Stimulated activated CD4-positive, alpha-beta T cell treated with anti-CD3 and anti-CD28 coated beads, Interleukin-1b, Interleukin-23, amount 100 ng/mL, for 4 hours (primary cell): ENCODE measurements around the gene NUF2.
"Not testable (repeated sequence)": the region's sequence is repeated elsewhere in the genome, so short reads cannot be mapped to it uniquely, and the experiment has no call there.

Experiments
- DNase-seq, 2 donors: peaks; one replicate each; pipeline ENCODE4 v3.0.0-alpha.2; 2020; ENCODE audit warnings: low read depth in 2 of 2

Gene NUF2

GRCh38 chr1:163335216-163335615 lies 13.5 kb downstream of the NUF2 start:
- DNase-seq = no peak

GRCh38 chr1:163337631-163338030 lies 15.9 kb downstream of the NUF2 start:
- DNase-seq = no peak

GRCh38 chr1:163346326-163346870 lies 24.6 kb downstream of the NUF2 start:
- DNase-seq = no peak

DNA sequence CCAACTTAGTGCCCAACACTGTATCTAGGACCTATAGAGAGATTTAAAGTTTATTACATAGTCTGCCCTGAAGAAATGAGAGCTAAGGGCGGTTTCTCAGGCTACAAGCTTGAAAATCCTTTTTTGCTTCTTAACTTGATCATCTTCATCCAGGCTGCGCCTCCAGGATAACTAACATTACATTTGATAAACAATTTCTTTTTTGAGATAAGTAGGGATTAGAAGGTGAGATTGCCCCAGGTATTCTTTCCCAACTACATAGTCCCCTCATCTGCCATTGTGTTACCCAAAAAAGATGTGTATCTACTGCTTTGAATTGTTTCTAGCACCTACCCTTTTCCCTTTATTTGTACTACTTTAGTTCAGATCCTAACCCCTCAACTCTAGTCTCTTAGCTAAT lies 25.4 kb downstream of the NUF2 start:
- DNase-seq = no peak

GRCh38 chr1:163351912-163352311 lies 30.2 kb downstream of the NUF2 start:
- no peak for DNase-seq

DNA sequence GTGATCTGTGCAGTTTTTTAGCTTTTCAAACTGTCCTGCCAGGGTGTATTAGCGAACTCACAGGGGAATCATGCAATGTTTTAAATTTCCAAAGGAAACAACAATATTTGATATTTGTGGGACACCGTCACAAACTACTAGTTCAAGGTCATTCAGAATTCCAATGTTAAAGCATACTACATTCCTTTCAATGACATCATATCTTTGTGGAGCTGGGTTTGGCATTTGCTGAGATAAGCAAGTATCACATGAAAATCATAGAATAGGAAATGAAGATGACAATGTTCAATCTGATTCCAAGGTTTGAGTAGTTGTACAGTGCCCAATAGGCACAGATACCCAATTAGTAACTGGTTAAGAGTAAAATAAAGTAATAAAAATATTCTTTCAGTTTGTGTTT lies 35.6 kb downstream of the NUF2 start:
- no peak for DNase-seq

- not testable (repeated sequence) for DNase-seq
These were observed 36.4 kb downstream of the NUF2 start for GRCh38 chr1:163358172-163358571.

- DNase-seq = no peak
These were observed 39.6 kb downstream of the NUF2 start for GRCh38 chr1:163361123-163361934.

- DNase-seq = no peak
These were observed 43.4 kb downstream of the NUF2 start for GRCh38 chr1:163365186-163365585.

DNA sequence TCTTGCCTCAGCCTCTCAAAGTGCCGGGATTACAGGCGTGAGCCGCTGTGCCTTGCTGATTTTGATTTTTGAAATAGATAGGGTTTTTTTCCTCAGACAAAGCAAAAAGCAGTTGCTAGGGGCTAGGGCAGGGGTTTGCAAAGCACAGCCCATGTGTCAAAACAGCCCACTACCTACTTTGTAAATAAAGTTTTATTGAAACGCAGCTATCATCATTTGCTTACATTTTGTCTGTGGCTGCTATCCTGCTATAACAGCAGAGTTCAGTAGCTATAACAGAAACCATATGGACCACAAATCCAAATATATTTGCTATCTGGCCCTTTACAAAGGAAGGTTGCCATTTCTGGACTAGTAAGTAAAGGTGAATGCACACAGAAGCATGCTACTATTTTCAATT lies 44.8 kb downstream of the NUF2 start:
- DNase-seq = no peak

GRCh38 chr1:163367721-163368120 lies 46.0 kb downstream of the NUF2 start:
- DNase-seq = no peak

DNA sequence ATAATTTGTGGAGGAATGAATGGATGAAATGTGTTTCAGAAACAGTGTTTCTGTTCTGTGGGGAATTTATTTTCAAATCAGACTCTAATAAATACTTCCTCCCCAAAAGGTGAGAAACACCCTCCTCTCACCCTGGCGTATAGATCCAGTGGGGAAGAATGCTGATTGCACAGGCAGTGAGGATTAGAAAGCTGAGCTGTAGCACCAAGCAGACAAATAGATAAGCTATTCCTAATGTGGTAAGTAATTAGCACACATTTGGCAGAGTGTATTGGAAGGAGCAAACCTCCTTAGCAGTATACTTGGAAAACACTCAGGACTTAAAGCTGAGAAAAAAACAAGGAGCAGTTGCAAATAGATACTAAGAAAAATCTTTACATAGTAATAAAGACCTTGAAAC lies 50.8 kb downstream of the NUF2 start:
- no peak for DNase-seq

GRCh38 chr1:163378554-163378953 lies 56.8 kb downstream of the NUF2 start:
- no peak for DNase-seq

DNA sequence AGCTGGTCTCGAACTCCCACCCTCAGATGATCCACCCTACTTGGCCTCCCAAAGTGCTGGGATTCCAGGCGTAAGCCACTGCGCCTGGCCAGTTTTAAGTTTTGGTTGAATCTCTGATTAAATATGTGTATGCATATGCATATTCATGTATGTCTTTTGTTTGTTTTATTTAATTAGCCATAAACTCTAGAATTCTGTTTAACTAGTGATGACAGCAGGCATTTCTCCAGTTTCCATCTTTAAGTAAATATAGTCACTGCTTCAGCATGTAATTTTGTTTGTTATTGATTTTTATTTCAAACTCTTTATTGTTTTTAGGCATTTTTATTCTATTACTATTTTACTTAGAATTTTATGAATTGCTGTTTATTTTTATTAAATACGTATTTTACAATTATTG lies 58.0 kb downstream of the NUF2 start:
- no peak for DNase-seq

GRCh38 chr1:163381487-163382184 lies 59.9 kb downstream of the NUF2 start:
- DNase-seq = no peak

DNA sequence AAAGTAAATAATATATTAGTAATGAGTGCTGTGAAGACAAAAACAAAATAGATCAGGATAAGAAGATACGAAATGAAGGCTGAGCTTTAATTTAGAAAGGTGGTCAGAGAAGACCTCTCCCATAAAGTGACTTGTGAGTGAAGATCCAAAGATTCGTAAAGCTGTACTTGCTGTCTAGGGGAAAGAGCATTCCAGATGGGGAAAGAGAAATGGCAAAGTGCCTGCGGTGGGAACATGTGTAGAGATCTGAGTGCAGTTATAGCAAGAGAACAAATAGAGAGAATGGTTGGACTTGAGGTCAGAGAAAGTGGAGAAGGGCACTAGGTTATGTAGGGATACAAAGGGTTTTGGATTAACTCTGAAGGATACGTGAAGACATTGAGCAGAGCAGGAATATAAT lies 60.6 kb downstream of the NUF2 start:
- DNase-seq = no peak

DNA sequence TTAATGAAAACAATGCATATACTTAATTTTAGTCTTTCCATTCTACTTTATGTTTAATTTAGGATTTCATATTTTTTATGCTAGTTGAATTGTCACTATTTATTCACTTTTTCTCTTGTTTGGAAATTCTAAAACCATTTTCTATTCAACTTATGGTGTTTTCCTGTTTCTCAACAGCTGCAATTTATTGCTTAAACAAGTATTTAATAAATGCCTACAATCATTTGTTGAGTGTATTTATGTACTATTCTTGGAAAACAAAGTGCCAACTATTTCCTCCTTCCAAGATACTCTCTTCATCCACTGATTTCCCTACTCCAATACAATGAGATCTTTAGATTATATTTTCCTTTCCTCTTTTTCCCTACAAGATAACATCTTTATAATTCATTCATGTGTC lies 65.4 kb downstream of the NUF2 start:
- no peak for DNase-seq

DNA sequence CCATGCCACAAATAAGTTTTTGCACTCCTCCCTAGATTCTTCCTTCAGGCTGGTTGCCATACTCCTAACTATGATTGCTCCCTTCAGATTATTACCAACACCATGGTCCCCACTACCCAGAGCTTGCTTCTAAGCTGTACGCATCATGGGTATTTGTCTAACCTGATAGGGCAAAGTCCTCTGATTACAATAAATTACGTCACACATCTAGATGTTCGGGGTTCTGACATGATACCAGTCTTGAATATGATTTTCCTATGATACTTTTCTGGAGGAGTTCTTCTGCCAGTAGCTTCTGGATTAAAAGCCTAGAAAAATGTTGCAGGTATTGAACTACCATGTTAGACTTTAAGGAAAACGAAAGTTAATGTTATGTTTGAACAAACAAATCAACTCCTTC lies 67.2 kb downstream of the NUF2 start:
- no peak for DNase-seq

- DNase-seq = no peak
These were observed 74.0 kb downstream of the NUF2 start for GRCh38 chr1:163395790-163396189.

GRCh38 chr1:163397451-163398200 lies 75.9 kb downstream of the NUF2 start:
- DNase-seq = no peak

DNA sequence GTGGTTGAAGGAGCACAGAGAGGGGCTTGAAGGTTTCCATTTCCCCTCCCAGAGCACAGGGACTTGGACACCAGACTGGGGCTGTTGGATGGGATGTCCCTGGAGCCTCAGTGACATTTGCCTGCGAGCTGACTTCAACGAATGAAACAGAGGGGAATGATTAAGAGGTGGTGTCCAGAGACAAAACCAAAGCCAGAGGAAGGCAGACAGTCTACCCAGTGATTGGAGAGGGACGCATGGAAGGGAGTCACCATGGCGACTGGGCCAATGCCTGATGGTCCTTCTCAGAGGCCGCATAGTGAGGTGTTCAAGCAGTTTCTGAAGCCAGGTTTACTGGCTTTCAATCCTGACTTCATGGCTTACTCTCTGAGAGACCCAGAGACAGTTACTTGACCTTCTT lies 77.2 kb downstream of the NUF2 start:
- DNase-seq = no peak

DNA sequence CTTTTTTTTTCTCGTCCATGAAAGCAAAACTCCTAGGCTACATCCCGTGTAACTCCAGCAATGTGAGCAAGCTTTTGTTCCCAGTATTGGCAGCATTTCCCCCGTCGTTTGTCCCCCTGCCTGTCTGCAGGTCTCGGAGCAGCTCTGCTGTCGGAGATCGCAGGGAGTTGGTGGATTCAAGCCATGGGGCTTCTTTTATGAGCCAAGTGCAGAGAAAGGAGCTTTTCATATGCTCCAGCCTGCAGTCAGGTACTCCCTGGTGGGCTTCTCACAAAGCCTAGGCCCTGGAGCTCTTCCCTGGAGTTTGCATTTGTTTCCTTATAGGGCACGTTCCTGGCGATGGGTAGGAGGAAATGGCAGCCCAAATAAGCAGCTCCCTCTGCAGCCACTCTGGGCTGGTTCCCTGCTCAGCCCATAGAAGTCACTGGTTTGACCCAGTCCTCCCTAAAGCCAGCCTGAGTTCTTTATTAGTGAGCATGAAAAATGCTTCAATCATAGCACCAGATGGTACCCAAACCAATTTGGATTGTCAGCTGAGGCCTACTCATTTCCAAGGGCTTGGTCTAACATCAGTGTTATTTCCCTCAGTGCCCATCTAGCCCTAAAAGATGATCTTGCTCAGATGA lies 78.3 kb downstream of the NUF2 start:
- DNase-seq = no peak
